ENCODE data around the gene NDUFC2. TPM values are rescaled to one million over a fixed set of nuclear protein-coding genes. Genes with fewer than 3 reads are reported as not detected.

The NDUFC2 gene
- total and polyA plus RNA-seq, 2 of the 13 experiments (the other 11 are each of a cell fraction or from before 2014, with no cell fraction given), result 256 to 363 TPM

GRCh38 chr11:78023426-78023825 is 56.2 kb downstream of the NDUFC2 start (continued):
- TF ChIP-seq PAXIP1 (CRISPR knock-in tag; conservative IDR thresholded peaks at IDR 0.05) (no peak), HNF1A (IDR thresholded peaks at IDR 0.05; ENCODE audit: low read depth) (no peak), HNF1A (CRISPR knock-in tag; IDR thresholded peaks at IDR 0.05; ENCODE audit: borderline replicate concordance) (peak; percentile 6; the same call in 1 of the 2 replicates), TAF1 (CRISPR knock-in tag; IDR thresholded peaks at IDR 0.05) (no peak), SIN3A (IDR thresholded peaks at IDR 0.05; ENCODE audit: borderline replicate concordance, low read depth, low read length) (no peak), NR2F6 (IDR thresholded peaks at IDR 0.05) (no peak), NR2F6 (CRISPR knock-in tag; IDR thresholded peaks at IDR 0.05) (no peak), ZNF547 (CRISPR knock-in tag; IDR thresholded peaks at IDR 0.05) (no peak), HOXA3 (CRISPR knock-in tag; IDR thresholded peaks at IDR 0.05) (no peak), IRF9 (CRISPR knock-in tag; IDR thresholded peaks at IDR 0.05; ENCODE audit: borderline replicate concordance) (no peak), ONECUT2 (CRISPR knock-in tag; IDR thresholded peaks at IDR 0.05) (no peak), ZNF788 (CRISPR knock-in tag; IDR thresholded peaks at IDR 0.05; ENCODE audit: borderline replicate concordance) (no peak), CHD4 (IDR thresholded peaks at IDR 0.05; ENCODE audit: borderline replicate concordance, low read length) (peak; percentile 72; the same call in 1 of the 2 replicates), ZNF3 (CRISPR knock-in tag; IDR thresholded peaks at IDR 0.05) (no peak), MED1 (CRISPR knock-in tag; IDR thresholded peaks at IDR 0.05) (no peak), ZNF431 (CRISPR knock-in tag; IDR thresholded peaks at IDR 0.05; ENCODE audit: borderline replicate concordance, low read depth) (0 out of 2 replicates have a peak, but pooled peaks have one; percentile 1), TIGD3 (CRISPR knock-in tag; IDR thresholded peaks at IDR 0.05; ENCODE audit: borderline replicate concordance) (no peak)
- TF ChIP-seq, protein P1, sequence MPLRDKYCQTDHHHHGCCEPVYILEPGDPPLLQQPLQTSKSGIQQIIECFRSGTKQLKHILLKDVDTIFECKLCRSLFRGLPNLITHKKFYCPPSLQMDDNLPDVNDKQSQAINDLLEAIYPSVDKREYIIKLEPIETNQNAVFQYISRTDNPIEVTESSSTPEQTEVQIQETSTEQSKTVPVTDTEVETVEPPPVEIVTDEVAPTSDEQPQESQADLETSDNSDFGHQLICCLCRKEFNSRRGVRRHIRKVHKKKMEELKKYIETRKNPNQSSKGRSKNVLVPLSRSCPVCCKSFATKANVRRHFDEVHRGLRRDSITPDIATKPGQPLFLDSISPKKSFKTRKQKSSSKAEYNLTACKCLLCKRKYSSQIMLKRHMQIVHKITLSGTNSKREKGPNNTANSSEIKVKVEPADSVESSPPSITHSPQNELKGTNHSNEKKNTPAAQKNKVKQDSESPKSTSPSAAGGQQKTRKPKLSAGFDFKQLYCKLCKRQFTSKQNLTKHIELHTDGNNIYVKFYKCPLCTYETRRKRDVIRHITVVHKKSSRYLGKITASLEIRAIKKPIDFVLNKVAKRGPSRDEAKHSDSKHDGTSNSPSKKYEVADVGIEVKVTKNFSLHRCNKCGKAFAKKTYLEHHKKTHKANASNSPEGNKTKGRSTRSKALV (CRISPR knock-in tag; IDR thresholded peaks at IDR 0.05), result no peak
